GM12878 (cell line): ENCODE data around the gene CYP26C1.

ENCODE experiments used
- EZH2 ChIP-seq: IDR thresholded peaks from 2 replicates; pipeline ENCODE4 v1.6.1; 2012; ENCODE audit warnings: low read depth, mild to moderate bottlenecking, control low read depth, inconsistent platforms, low read length, borderline replicate concordance; ENCODE audit not compliant: control insufficient read depth
- GABPA ChIP-seq: IDR thresholded peaks from 2 replicates; pipeline ENCODE4 v1.6.1; 2014; ENCODE audit warnings: antibody characterized with exemption, low read depth, mild to moderate bottlenecking, inconsistent platforms
- PML ChIP-seq: IDR thresholded peaks from 2 replicates; pipeline ENCODE4 v1.6.1; 2012; ENCODE audit warnings: low read length, inconsistent platforms
- POLR2A ChIP-seq: IDR thresholded peaks from 2 replicates; pipeline ENCODE4 v1.6.1; 2011; ENCODE audit warnings: low read depth, mild to moderate bottlenecking, low read length
- RCOR1 ChIP-seq: conservative IDR thresholded peaks from 2 replicates; pipeline ENCODE4 v1.6.1; 2012; ENCODE audit warnings: low read depth, low read length, improper control_type of control experiment
- TAF1 ChIP-seq: IDR thresholded peaks from 2 replicates; pipeline ENCODE4 v1.6.1; 2011; ENCODE audit warnings: mild to moderate bottlenecking, low read depth, low read length, borderline replicate concordance
- TF ChIP-seq, protein P1 (sequence below), 3 experiments: IDR thresholded peaks in 2 of 3; conservative IDR thresholded peaks in 1 of 3; 2 replicates each; pipeline ENCODE4 v1.5.1; 2011; ENCODE audit warnings: low read depth in 3 of 3, low read length in 3 of 3, mild to moderate bottlenecking in 3 of 3, control low read depth in 2 of 3, moderate library complexity in 2 of 3, inconsistent platforms in 1 of 3, mixed read lengths in 1 of 3; ENCODE audit not compliant: control insufficient read depth in 2 of 3, insufficient read depth in 1 of 3; ENCODE audit errors: extremely low read depth in 1 of 3
- TF ChIP-seq, protein P2 (sequence below): IDR thresholded peaks from 2 replicates; pipeline ENCODE4 v1.6.1; 2012; ENCODE audit warnings: low read depth, low read length, improper control_type of control experiment
- TF ChIP-seq, protein P3 (sequence below): IDR thresholded peaks from 2 replicates; pipeline ENCODE4 v1.6.1; 2012; ENCODE audit warnings: mild to moderate bottlenecking, low read depth, low read length
- TF ChIP-seq, protein P4 (sequence below): IDR thresholded peaks from 2 replicates; pipeline ENCODE4 v1.6.1; 2012; ENCODE audit warnings: low read depth, low read length, improper control_type of control experiment

DNA sequence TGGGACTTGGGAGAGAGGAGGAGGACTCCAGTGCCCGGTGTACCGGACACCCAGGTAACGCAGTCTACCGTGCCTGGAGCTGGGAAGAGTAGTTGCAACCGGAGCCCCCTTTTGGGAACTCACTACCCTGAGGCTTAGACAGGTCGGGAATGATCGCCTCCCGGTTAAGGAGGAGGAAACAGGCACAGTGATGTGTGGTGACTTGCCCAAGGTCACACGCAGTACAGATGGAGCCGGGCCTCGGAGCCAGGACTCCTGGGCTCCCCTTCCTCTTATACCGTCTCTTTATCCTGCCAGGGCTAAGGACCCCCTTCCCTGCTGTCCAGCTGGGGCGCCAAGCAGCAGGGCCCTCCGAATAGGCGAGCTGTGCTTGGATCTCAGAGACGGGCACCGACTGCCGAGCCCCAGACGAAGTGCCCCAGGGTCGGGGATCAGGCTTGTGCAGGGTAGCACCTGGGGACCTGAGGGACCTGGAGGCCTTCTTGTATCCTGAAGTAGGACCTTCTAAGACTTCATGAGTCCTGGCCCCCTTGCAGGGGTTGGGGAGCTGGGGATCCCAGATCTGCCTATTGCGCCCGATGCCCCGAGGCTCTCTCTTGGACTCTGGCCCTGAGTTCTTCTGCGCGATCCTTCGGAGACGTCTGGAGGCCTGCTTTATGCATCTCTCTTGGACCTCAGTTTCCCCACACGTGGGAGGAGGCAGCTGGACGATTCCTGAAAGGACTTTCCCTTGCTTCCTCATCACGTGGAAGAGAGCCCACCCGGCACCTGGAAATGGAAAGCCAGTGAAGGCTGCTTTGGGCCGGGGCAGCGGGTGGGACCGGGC lies 12.3 kb downstream of the CYP26C1 start:
- TF ChIP-seq POLR2A (no peak), RCOR1 (no peak), PML (no peak), GABPA (no peak), EZH2 (no peak), TAF1 (no peak)
- TF ChIP-seq, protein P1, sequence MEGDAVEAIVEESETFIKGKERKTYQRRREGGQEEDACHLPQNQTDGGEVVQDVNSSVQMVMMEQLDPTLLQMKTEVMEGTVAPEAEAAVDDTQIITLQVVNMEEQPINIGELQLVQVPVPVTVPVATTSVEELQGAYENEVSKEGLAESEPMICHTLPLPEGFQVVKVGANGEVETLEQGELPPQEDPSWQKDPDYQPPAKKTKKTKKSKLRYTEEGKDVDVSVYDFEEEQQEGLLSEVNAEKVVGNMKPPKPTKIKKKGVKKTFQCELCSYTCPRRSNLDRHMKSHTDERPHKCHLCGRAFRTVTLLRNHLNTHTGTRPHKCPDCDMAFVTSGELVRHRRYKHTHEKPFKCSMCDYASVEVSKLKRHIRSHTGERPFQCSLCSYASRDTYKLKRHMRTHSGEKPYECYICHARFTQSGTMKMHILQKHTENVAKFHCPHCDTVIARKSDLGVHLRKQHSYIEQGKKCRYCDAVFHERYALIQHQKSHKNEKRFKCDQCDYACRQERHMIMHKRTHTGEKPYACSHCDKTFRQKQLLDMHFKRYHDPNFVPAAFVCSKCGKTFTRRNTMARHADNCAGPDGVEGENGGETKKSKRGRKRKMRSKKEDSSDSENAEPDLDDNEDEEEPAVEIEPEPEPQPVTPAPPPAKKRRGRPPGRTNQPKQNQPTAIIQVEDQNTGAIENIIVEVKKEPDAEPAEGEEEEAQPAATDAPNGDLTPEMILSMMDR (IDR thresholded peaks at IDR 0.05 in 2 of 3, conservative IDR thresholded peaks at IDR 0.05 in 1 of 3; ENCODE audit: control insufficient read depth in 2 of 3, extremely low read depth in 1 of 3, insufficient read depth in 1 of 3, low read depth in 3 of 3, low read length in 3 of 3) = no peak
- TF ChIP-seq, protein P2, sequence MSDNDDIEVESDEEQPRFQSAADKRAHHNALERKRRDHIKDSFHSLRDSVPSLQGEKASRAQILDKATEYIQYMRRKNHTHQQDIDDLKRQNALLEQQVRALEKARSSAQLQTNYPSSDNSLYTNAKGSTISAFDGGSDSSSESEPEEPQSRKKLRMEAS = no peak
- TF ChIP-seq, protein P3, sequence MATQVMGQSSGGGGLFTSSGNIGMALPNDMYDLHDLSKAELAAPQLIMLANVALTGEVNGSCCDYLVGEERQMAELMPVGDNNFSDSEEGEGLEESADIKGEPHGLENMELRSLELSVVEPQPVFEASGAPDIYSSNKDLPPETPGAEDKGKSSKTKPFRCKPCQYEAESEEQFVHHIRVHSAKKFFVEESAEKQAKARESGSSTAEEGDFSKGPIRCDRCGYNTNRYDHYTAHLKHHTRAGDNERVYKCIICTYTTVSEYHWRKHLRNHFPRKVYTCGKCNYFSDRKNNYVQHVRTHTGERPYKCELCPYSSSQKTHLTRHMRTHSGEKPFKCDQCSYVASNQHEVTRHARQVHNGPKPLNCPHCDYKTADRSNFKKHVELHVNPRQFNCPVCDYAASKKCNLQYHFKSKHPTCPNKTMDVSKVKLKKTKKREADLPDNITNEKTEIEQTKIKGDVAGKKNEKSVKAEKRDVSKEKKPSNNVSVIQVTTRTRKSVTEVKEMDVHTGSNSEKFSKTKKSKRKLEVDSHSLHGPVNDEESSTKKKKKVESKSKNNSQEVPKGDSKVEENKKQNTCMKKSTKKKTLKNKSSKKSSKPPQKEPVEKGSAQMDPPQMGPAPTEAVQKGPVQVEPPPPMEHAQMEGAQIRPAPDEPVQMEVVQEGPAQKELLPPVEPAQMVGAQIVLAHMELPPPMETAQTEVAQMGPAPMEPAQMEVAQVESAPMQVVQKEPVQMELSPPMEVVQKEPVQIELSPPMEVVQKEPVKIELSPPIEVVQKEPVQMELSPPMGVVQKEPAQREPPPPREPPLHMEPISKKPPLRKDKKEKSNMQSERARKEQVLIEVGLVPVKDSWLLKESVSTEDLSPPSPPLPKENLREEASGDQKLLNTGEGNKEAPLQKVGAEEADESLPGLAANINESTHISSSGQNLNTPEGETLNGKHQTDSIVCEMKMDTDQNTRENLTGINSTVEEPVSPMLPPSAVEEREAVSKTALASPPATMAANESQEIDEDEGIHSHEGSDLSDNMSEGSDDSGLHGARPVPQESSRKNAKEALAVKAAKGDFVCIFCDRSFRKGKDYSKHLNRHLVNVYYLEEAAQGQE = no peak
- TF ChIP-seq, protein P4, sequence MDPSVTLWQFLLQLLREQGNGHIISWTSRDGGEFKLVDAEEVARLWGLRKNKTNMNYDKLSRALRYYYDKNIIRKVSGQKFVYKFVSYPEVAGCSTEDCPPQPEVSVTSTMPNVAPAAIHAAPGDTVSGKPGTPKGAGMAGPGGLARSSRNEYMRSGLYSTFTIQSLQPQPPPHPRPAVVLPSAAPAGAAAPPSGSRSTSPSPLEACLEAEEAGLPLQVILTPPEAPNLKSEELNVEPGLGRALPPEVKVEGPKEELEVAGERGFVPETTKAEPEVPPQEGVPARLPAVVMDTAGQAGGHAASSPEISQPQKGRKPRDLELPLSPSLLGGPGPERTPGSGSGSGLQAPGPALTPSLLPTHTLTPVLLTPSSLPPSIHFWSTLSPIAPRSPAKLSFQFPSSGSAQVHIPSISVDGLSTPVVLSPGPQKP = no peak
